ENCODE measurements around the gene BAZ1A. TPM values are rescaled to one million over a fixed set of nuclear protein-coding genes. Genes with fewer than 3 reads are reported as not detected.

BAZ1A gene
- total and polyA plus RNA-seq, 9 of the 15 experiments (the other 6 are each of a cell fraction or from before 2014, with no cell fraction given): 22.0 to 71.2 (median 39.1) TPM

DNA sequence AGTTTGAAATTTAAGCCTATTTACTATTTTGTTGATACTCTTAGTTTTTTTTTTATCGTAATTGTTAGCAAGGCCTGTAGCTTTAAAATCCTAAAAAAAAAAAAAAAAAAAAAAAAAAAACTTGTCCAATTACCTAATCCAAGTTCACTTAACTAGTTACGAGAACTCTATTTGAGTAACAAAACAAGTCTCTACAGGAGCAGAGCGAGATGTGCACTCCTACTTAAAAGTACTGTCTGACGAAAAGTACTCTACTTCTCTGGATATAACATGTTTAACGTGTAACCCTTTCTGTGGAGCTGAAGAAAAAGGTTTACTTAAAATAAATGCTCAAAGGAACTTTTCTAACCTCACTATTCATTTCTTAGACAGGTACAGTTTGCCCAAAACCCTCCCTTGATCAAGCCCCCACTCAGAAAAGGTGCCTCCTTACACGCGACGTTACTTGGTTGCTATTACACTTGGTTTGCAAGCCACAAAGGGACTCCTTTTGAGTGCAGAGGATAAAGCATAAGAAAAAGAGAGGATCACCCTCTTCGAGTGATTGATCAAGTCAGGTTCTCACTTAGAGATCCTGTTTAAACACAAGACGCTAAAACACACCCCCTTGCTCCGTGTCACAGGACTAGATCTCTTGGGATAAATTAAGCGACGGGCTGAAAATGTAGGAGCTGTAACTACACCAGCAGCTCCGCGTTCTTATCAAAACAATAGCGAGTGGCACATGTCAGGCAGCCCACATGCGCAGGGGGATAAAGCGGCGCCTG lies 2.2 kb downstream of the BAZ1A start (continued):
- TF ChIP-seq, protein P1, sequence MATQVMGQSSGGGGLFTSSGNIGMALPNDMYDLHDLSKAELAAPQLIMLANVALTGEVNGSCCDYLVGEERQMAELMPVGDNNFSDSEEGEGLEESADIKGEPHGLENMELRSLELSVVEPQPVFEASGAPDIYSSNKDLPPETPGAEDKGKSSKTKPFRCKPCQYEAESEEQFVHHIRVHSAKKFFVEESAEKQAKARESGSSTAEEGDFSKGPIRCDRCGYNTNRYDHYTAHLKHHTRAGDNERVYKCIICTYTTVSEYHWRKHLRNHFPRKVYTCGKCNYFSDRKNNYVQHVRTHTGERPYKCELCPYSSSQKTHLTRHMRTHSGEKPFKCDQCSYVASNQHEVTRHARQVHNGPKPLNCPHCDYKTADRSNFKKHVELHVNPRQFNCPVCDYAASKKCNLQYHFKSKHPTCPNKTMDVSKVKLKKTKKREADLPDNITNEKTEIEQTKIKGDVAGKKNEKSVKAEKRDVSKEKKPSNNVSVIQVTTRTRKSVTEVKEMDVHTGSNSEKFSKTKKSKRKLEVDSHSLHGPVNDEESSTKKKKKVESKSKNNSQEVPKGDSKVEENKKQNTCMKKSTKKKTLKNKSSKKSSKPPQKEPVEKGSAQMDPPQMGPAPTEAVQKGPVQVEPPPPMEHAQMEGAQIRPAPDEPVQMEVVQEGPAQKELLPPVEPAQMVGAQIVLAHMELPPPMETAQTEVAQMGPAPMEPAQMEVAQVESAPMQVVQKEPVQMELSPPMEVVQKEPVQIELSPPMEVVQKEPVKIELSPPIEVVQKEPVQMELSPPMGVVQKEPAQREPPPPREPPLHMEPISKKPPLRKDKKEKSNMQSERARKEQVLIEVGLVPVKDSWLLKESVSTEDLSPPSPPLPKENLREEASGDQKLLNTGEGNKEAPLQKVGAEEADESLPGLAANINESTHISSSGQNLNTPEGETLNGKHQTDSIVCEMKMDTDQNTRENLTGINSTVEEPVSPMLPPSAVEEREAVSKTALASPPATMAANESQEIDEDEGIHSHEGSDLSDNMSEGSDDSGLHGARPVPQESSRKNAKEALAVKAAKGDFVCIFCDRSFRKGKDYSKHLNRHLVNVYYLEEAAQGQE (IDR thresholded peaks at IDR 0.05; ENCODE audit: borderline replicate concordance): 0 out of 2 replicates have a peak, but pooled peaks have one; percentile 6
- TF ChIP-seq, protein P1 (CRISPR knock-in tag; IDR thresholded peaks at IDR 0.05; ENCODE audit: low read depth): no peak
- TF ChIP-seq KLF16 (IDR thresholded peaks at IDR 0.05) (no peak), POLR2G (IDR thresholded peaks at IDR 0.05; ENCODE audit: low read depth, low read length) (no peak), ZNF311 (CRISPR knock-in tag; IDR thresholded peaks at IDR 0.05) (no peak), ZNF175 (CRISPR knock-in tag; IDR thresholded peaks at IDR 0.05; ENCODE audit: low read depth) (no peak), TAF9B (IDR thresholded peaks at IDR 0.05; ENCODE audit: partially characterized antibody) (no peak), ZBTB17 (CRISPR knock-in tag; IDR thresholded peaks at IDR 0.05) (no peak), EZH2 (IDR thresholded peaks at IDR 0.05; ENCODE audit: borderline replicate concordance, low read depth, low read length) (no peak)
- TF ChIP-seq, protein P2, sequence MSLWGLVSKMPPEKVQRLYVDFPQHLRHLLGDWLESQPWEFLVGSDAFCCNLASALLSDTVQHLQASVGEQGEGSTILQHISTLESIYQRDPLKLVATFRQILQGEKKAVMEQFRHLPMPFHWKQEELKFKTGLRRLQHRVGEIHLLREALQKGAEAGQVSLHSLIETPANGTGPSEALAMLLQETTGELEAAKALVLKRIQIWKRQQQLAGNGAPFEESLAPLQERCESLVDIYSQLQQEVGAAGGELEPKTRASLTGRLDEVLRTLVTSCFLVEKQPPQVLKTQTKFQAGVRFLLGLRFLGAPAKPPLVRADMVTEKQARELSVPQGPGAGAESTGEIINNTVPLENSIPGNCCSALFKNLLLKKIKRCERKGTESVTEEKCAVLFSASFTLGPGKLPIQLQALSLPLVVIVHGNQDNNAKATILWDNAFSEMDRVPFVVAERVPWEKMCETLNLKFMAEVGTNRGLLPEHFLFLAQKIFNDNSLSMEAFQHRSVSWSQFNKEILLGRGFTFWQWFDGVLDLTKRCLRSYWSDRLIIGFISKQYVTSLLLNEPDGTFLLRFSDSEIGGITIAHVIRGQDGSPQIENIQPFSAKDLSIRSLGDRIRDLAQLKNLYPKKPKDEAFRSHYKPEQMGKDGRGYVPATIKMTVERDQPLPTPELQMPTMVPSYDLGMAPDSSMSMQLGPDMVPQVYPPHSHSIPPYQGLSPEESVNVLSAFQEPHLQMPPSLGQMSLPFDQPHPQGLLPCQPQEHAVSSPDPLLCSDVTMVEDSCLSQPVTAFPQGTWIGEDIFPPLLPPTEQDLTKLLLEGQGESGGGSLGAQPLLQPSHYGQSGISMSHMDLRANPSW (CRISPR knock-in tag; IDR thresholded peaks at IDR 0.05): no peak
- TF ChIP-seq, protein P3, sequence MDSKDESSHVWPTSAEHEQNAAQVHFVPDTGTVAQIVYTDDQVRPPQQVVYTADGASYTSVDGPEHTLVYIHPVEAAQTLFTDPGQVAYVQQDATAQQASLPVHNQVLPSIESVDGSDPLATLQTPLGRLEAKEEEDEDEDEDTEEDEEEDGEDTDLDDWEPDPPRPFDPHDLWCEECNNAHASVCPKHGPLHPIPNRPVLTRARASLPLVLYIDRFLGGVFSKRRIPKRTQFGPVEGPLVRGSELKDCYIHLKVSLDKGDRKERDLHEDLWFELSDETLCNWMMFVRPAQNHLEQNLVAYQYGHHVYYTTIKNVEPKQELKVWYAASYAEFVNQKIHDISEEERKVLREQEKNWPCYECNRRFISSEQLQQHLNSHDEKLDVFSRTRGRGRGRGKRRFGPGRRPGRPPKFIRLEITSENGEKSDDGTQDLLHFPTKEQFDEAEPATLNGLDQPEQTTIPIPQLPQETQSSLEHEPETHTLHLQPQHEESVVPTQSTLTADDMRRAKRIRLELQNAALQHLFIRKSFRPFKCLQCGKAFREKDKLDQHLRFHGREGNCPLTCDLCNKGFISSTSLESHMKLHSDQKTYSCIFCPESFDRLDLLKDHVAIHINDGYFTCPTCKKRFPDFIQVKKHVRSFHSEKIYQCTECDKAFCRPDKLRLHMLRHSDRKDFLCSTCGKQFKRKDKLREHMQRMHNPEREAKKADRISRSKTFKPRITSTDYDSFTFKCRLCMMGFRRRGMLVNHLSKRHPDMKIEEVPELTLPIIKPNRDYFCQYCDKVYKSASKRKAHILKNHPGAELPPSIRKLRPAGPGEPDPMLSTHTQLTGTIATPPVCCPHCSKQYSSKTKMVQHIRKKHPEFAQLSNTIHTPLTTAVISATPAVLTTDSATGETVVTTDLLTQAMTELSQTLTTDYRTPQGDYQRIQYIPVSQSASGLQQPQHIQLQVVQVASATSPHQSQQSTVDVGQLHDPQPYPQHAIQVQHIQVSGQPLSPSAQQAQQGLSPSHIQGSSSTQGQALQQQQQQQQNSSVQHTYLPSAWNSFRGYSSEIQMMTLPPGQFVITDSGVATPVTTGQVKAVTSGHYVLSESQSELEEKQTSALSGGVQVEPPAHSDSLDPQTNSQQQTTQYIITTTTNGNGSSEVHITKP (IDR thresholded peaks at IDR 0.05; ENCODE audit: partially characterized antibody): no peak
